Medulla oblongata (tissue), 1 donor: Measurements from ENCODE around the gene FANCG.

Source experiments
- DNase-seq: peaks from one replicate; pipeline ENCODE4 v3.0.0-alpha.2; 2015; ENCODE audit errors: extremely low spot score

Gene FANCG

DNA sequence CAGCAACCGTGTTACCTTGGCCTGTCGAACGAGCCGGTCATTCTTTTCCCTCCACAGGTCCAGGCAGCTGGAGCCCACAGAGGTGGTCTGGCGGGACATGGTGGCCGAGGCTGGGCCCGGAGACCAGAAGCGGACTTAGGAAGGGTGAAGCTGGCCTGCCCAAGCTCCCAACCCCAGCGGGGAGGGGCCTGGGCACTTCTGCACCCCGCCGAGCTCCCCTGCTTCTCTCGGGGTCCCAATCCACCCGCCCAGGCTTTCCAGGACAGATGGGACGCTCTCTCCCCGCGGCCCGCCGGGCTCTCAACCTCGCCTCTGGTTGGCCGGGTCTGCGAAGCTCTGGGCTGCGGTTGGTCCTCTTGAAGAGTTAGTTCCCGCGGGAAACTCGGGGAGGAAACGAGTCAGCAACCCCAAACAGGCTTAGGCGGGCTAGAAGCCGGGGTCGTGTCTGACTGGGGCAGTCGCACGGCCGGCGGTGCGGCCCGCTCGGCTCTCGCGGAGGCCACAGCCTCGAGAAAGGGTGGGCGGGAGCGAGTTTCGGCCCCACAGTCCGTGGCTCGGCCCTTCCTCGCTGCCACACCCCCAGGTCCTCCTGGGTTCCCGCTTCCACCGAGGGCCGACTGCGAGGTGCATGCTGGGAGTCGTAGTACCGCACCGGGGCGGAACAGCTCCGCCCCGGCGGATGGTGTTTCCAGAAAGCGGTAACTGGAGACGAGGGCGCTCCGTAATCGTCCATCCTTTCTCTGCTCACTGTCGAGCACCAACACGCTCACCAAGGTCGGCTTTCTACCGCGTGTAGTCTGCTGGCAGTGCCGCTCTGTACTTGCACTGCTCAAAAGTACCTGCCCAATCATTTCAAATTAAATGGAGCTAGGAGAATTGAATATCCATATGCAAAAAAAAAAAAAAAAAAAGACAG is at the start of gene FANCG:
Gene FANCG, minus strand, starts transcription at position 517 of the 916 bp plus-strand sequence. Its CDS starts 418 bp downstream, at position 99.
- DNase-seq = peak; percentile 94

DNA sequence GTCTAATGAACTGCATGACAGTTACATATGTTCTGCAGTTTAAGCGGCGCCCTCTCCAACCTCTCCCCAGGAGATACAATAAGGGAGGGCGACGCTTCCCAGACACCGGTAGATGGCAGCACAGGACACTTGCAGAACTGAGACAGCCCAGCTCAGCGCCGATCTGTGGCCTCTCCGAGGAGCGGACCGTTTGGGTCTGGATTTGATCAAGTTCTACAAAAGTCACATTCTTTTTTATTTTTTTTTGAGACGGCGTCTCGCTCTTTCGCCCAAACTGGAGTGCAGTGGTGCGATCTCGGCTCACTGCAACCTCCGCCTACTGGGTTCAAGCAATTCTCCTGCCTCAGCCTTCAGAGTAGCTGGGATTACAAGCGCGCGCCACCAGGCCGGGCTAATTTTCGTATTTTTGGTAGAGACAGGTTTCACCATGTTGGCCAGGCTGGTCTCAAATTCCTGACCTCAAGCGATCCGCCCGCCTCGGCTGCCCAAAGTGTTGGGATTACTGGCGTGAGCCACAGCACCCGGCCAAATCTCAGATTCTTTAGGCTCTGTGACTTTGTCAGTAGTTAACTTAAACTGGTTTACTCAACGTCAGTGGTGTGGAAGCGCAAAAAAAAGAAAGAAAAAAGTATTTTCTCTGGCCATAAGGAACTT is 37.3 kb upstream of the FANCG start:
- DNase-seq = peak; percentile 97

DNA sequence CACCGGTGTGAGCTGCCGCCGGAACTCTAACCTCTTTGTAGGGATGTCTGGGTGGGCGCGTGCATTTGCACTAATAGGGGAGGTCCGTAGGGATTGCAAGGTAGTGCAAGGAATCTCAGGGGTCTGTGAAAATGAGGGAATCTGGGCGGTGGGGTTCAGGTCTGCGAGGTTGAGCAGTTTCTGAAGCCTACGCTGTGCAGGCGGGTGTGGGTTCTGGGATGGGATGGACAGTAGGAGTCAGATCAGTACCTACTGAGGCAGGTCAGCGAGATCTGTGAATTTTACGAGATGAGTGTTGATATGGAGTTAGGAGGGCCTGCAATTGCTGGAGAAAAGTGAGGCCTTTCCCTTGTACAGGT is 36.8 kb upstream of the FANCG start:
- no peak for DNase-seq

DNA sequence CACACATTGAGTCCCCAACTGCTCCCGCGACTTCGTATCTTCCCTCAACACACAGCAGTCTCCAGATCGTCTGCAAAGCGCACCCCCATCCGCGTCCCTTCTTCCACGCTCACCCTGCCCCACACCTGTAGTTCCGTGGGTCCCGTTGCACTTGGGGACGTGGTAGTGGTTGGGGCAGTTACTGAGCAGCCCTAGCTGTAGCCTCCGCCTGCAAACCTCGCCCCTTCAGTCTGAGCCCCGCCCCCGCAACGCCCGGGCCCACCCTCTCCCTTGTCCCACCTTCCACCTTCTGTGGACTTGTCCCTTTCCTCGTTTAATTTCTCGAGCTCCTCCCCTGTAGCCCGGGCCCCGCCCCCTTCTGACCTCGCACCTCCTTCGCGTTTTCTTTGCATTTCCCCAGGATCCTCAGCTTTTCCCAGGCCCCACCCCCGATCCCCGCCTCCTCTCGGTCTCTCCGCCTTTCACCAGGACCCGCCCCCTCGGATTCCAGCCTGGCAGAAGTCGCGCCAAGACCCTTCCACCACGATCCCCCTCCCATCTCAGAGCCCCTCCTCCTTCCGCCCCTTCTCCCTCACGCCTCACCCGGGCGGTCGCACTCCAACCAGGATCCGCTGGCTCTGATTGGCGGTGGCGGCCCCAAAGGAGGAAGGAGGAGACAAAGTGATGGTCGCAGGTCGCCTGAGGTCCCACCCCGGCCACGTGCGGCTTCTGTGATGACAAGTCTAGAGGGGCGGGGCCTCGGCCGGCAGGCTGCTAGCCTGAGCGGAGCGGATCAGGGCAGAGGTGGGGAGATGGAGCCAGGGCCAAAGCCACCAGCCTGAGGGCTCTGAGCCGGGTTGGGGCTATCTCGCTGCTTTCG is 36.2 kb upstream of the FANCG start, which contains the start of gene ATOSB:
Gene ATOSB, minus strand, starts transcription at position 183 of the 859 bp plus-strand sequence. CDS start 7,588 bp downstream, outside the sequence.
- DNase-seq = peak; percentile 91

DNA sequence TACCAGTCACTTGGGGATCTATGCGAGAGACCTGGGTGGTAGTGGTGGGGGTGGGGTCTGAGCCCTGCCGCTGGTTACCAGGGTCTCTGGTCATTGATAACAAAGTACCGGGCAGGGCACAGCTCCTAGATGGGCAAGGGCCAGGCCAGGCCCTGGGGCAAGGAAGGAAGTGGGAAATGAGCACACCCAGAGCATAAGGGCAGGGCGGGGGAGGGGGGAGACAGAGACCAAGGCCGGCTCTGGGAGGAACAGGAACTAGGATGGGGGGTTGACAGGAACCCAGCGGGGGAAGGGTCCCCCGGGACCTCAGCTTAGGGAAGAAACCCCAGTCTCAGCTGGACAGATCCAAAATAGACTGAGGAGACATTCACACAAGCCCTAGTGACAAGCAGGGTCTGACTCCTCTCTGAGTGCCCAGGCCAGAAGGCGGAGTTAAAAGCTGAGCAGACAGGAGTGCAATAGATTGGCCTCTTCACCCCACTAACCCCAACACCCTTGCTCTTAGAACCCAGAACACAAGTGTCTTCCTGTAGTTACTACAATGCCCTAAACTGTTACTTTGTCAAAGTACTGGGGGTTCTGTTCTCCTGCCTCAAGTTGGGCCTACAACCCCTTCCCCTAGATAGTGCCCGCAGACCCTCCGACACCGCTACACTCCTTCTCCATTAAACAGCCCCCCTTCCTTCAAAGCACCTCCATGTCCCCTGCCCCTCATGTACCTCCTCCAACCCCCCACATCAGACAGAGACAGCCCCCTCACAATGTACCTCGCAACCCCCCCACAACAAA is 35.3 kb upstream of the FANCG start:
- DNase-seq = peak; percentile 67

DNA sequence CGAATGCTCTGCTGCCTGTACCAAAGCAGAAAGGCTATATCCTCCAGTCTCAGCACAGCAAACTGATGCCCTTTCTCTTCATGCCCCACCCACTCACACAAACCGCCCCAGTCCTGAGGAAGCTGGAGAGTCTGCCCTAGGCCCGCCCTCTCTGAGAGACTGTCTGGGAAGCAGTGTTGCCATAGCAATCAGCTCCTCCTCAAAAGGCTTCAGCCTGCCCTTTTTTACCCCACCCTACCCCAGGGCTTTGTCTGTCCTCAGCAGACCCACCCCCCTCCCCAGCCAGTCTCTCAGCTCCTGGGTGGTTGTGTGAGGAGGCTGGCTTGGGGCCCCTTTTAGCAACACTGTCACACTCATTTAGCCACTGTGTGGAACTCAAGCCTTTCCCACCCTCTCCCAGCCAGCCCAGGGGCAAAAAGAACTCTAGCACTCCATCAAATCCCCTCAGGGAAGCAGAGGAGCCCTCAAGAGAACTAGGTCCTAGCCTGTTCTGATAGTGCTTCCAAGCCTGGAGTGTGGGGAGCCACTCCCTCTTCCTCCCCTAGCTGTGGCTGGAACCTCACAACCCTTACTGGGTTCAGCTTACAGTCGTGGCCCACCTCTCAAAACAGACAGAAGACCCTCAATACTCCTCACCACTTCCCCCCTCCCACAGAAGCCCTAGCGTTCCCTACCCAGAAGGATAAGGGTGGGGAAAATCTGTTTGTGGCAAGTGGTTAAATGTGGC is 34.5 kb upstream of the FANCG start:
- peak; percentile 94 for DNase-seq

DNA sequence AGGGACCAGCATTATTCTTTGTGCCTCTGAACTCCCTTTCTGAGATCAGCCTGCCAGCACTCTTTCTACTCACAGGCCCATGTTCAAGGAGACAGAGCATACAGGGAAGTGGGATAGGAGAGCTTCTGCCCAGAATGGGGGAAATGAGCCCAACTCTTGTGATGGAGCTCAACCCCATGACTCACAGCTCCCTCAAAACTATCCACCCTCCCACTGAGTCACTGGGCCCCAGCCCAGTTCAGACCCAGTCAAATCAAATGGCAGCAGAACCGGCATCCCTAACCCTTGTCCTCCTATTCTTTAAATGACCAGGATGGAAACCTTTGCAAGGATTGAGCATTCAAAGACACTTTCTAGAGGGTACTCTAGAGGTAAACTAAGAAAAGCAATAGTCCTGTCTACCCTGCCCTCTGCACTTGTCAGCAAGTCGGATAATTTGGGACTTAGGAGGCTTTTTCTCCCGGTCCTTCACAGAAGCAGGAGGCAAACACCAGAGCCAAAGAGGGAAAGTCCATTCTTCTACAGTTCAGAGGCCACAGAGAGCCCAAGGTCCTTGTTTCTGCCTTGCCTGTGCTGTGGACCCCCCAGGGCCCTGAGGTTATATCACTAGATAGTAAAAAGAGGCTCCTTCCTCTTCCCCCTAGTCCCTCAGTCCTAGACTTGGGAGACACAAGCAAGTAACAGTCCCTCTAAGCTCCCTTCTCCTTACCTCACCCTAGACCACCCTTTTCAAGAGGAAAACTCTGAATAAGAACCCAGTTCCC is 32.7 kb upstream of the FANCG start:
- DNase-seq = peak; percentile 59

DNA sequence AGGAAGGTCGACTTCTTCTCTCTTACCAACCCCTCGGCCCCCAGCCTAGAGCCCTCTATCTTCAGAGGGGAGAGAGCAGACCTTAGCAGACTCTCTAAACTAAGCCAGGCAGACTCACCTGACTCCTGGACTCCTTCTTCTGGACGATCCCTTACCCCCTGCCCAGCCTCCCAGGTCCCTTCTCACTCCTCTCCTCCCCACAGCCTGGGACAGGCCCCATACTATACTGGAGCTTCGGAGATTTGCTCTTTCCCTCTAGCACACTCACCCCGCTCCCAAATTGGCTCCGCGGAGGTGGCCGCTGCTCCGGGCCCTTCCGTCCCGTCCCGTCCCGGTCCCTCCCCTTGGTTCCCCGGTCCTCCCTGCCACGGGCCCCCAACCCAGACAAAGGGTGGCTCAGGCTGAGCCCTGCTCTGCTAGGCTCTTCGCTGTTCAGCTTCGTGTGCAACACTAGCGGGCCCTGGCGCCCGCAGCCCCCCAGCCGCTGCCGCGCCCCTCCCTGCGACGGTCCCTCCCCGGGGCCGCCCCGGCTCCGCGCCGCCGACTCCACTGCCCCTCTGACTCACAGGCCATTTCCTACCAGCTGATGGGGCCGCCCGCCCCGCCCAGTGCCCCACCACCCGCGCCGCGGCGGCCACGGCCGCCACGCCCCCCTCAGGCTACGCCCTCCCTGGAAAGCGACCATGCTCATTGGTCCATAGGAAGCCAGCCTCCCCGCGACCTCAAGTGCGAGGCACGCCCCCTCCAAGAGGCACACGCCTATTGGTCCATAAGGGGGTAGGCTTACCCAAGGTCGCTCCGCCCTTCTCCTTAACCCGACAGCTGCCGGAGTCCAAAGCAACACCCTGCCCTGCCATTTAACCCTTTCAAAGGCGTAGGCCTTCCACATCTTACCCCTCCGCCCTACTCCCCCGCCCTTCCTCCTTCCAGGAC is 31.5 kb upstream of the FANCG start:
- peak; percentile 99 for DNase-seq

DNA sequence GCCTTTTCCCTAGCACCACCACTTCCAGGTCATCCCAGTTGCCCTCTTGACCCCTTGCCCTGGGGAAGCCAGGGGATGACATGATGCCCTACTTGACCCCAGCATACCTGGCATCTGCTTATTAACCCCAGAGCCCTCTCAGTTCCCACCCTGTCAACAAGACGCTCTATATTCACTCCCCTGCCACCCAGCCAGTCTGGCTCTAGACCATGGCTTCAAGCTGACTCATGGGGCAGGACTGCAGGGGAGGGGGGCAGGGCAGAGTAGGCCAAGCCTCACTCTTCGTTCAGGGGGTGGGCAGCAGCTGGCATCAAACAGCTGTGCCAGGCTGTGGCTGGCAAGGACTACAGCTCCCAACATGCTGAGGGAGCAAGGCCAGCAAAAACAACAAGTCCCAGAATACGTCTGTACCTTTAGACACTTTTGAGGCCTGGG is 30.6 kb upstream of the FANCG start:
- DNase-seq = peak; percentile 78

DNA sequence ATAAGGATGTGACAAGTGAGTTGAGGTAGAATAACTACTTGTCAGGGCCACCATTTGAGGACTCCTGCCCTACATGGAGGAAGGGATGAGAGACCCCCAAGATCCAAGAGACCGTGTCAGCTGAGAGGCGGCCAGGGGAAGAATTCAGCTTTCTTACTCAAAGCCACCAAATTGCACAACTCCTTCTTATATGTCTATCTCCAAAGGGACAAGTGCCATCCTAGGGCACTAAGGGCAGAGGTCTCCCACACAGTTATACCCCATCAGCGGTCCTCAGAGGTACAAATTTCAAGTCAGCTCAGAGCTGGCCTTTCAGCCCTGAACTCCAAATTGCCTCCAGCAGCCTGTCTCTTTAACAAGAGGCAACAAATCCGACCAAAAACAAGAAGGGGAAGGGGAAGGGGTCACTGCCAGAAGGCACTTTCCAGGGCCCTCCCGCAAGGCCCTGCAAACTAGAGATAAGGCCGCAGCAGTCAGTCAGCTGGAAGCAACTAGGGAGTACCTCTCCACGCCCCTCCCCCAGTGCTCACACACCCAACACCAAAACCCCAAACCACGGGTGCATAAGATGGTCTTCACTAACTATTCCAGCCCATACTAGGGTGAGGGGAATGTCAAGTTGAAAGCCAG is 29.3 kb upstream of the FANCG start:
- DNase-seq = no peak

DNA sequence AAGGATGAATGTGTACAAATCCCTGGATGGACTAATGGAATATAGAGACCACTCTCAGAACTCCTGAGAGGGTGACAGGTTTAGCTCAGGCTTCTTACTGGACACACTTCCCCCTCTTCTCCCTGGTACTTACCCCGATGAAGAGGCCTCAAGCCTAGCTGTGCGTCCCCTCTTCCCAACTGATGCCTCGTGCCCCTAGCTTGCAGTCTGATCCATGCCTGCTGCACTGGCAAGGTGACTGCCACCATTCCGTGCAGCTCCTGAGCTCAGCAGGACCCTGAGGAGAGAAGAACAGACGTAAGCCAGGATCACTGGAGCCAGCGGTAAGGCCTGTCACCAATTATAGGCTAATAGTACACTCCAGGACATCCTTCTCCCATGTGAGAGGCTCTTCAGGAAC is 28.7 kb upstream of the FANCG start:
- no peak for DNase-seq

DNA sequence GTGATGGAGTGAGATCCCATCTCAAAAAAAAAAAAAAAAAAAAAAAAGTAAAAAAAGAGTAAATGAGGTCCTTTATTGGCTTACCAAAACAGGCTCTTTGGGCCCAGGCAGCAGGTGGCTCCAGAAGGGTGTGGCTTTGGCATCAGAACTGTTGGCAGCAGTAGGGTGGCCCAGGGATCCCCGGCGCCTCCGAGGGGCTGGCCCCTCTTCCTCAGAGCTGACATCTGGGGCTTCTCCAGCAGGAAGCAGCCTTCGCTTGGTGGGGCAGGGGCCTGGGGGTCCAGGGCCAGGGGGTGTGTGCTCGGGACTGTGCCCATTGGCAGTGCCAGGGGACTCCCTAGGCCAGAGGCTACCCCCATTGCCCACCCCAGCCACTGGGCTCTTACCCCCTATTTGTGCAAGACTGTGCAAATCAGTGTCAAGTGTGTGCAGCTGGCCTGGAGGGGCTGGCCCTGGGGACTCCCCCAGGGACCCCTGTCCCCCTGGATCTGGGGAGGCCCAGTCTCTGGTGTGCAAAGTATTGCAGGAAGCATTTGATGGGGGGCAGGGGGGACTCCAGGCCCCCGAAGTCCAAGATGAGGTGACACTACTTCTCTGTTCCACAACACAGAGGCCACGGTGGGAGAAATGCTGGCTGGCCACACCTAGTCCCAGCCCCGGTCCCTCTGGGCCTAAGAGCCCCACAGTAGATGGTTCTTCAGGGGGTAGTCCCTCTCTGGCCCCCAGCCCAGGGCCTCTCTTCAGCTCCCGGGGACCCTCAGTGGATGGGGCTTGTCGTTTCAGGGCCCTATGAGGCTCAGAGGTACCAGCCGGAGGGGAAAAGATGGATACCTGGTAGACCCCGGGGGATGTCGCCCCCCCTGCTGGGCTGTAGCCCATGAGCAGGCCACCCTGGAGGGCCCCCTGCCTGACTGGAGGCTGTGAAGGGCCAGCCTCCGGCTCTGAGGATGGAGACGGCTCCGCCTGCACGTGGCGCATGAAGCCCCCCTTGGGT is 27.9 kb upstream of the FANCG start:
- DNase-seq = no peak

DNA sequence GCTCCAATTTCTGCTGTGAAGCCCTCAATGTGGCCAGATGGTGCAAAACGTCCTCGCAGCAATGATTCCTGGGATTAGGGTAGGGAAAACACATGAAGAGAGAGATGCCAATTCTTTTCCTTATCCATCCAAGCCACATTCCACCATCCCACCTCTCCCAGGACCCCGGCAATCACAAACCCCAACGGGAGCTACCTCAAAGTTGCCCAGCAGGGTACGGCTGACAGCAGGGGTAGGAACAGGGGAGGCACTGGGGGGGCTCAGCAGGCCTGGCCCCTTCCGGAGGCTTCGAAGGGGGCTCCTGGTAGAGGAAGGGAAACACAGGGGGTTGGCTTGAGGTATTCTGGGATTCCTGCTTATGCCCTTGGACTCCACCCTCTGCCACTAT is 26.6 kb upstream of the FANCG start:
- DNase-seq = no peak

DNA sequence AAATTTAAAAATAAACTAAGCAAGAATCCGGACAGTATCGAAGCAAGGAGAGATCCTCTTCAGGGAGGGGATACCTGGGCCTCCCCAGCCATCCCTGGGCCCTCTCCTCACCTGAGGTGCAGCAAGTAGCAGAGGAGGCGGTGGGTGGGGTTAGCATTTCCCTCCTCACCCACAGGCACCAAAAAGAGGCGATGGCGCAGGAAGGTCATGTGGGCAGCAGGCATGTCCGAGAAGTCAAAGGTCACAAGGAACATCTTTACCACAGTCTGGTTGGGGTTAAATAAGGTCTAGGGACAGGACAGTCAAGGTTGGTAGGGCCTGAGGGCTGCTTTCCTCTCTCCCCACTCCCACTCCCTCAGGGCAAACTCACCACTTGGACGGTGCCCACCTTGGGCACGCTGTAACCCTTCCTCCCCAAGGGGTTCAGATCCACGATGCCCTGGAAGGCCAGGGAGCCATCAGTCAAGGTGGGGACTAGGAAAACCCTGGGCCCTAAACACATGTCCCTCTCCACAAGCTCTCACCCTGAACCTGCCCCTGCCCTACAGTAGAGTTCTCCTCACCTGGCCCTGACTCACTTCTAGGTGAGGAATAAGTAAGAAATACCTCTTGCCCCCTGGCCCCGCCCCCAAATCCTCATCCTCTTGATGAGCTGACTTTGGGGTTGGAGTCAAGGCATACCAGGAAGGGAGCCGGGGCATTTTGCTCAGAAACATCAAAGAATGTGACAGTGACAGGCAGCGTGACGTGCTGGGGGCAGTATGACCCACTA is 26.0 kb upstream of the FANCG start:
- no peak for DNase-seq

DNA sequence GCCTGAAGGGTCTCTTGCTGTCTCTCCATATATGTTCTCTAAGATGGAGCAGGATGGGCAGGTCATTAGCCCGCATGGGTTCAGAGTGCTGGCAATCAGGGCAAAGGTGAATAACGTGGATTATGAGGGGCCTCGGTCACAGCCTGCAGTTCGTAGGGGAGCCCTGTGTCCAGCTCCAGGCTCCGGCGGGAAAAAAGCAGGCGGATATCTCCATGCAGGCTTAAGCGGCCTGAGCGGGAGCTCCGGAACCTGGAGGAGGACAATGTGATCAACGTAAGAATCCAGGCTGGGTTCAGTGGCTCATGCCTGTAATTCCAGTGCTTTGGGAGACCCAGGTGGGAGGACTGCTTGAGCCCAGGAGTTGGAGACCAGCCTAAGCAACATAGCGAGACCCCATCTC is 25.4 kb upstream of the FANCG start:
- no peak for DNase-seq

DNA sequence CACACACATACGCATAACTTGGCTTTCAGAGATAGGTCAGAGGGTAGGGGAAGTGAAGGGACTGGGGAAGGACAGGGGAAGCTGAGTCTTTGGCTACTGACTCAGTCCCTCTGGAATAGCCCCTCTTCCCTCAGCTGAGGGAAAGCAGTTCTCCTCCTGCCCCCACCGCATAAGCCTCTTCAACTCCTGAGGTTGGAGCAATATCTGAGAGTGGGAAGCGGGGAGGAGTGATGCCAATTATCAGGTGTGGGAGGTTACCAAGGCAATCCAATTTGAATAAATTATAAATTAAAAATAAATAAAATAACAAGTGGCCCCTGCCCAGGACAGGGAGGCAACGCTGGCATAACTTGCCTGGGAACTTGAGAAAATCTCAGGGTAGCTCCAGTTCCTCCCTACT is 24.8 kb upstream of the FANCG start:
- DNase-seq = no peak
